Measurements from ENCODE around the gene SEMA6B. TPM values are rescaled to one million over a fixed set of nuclear protein-coding genes. Genes with fewer than 3 reads are reported as not detected.

Gene SEMA6B
- total and polyA plus RNA-seq, 2 donors (not counting 1 experiment from before 2014, with no cell fraction given) = 0.42 TPM; not detected in 1

GRCh38 chr19:4543842-4544647, 15.4 kb downstream of the SEMA6B start:
- Histone ChIP-seq H3K27me3 (replicated peaks in 1 of 4; ENCODE audit: control extremely low read depth in 1 of 4, control insufficient read depth in 3 of 4, insufficient read depth in 4 of 4, low read length in 3 of 4) (peaks cover 0 to 9% (median 0%) of the 10 kb centered on the region in 4 experiments), H3K9ac (ENCODE audit: low read length) (no peak overlapping the region), H3K36me3 (replicated peaks in 1 of 2; ENCODE audit: control extremely low read depth in 1 of 2, control insufficient read depth in 1 of 2, extremely low read depth in 1 of 2, insufficient read depth in 2 of 2, low read length in 1 of 2) (no peaks in the 10 kb centered on the region), H3K27ac (ENCODE audit: low read length in 2 of 2) (no peak overlapping the region), H3K79me2 (ENCODE audit: control insufficient read depth, insufficient read depth, low read length) (no peaks in the 10 kb centered on the region), H3K4me1 (ENCODE audit: control insufficient read depth in 2 of 2, insufficient read depth in 2 of 2, low read length in 2 of 2) (peaks cover 11% of the 10 kb centered on the region in 2 donors), H3K4me2 (replicated peaks; ENCODE audit: low read depth, low read length, poor library complexity, severe bottlenecking) (no peak overlapping the region), H4K20me1 (ENCODE audit: control insufficient read depth, insufficient read depth, low read length, poor library complexity, severe bottlenecking) (no peaks in the 10 kb centered on the region), H2AFZ (ENCODE audit: insufficient read depth, low read depth, low read length, poor library complexity, severe bottlenecking) (no peak overlapping the region), H3K9me3 (ENCODE audit: control extremely low read depth in 1 of 3, control insufficient read depth in 2 of 3, insufficient read depth in 1 of 3, low read length in 2 of 3) (peaks cover 0 to 22% (median 0%) of the 10 kb centered on the region in 3 donors), H3K4me3 (ENCODE audit: control extremely low read depth in 1 of 5, extremely low read depth in 1 of 5, insufficient read depth in 1 of 5, low read depth in 2 of 5, low read length in 4 of 5) (no peak overlapping the region)
- WGBS (ENCODE audit: insufficient coverage) = 96% methylated on average over 74 of the region's 87 CpGs
- H3K27ac Mint-ChIP-seq = no peak overlapping the region
- H3K27me3 Mint-ChIP-seq = peaks cover 7% of the 10 kb centered on the region
- peaks cover 11% of the 10 kb centered on the region for H3K4me1 Mint-ChIP-seq
- TF ChIP-seq CTCF (IDR thresholded peaks at IDR 0.05) (no peak), EZH2 (IDR thresholded peaks at IDR 0.05; ENCODE audit: borderline replicate concordance, insufficient read depth, low read depth, low read length, poor library complexity, severe bottlenecking) (no peak)
- no peak for DNase-seq
- ATAC-seq (ENCODE audit: low read depth) = no peak
- ChIA-PET CTCF (no interaction called here), POLR2A (no interaction called here)
- H3K4me3 Mint-ChIP-seq = no peak overlapping the region
- intact Hi-C loops (cut with micrococcal nuclease) = no loop called here
- H3K9me3 Mint-ChIP-seq (ENCODE audit: insufficient read depth) = no peaks in the 10 kb centered on the region

All from B cell (primary cell).